ENCODE results near the gene XXYLT1.

Gene XXYLT1

GRCh38 chr3:195025884-195026200, 245.1 kb downstream of the XXYLT1 start:
- TF ChIP-seq EZH2phosphoT487 (conservative IDR thresholded peaks at IDR 0.05; ENCODE audit: low read length) = no peak
- TF ChIP-seq, protein P1, sequence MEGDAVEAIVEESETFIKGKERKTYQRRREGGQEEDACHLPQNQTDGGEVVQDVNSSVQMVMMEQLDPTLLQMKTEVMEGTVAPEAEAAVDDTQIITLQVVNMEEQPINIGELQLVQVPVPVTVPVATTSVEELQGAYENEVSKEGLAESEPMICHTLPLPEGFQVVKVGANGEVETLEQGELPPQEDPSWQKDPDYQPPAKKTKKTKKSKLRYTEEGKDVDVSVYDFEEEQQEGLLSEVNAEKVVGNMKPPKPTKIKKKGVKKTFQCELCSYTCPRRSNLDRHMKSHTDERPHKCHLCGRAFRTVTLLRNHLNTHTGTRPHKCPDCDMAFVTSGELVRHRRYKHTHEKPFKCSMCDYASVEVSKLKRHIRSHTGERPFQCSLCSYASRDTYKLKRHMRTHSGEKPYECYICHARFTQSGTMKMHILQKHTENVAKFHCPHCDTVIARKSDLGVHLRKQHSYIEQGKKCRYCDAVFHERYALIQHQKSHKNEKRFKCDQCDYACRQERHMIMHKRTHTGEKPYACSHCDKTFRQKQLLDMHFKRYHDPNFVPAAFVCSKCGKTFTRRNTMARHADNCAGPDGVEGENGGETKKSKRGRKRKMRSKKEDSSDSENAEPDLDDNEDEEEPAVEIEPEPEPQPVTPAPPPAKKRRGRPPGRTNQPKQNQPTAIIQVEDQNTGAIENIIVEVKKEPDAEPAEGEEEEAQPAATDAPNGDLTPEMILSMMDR (IDR thresholded peaks at IDR 0.05; ENCODE audit: insufficient read depth, low read length, poor library complexity, severe bottlenecking) = no peak
- Histone ChIP-seq H3K27ac (ENCODE audit: low read depth, low read length) (no peak overlapping the region), H3K9ac (ENCODE audit: low read length) (no peak overlapping the region), H3K9me2 (replicated peaks; ENCODE audit: insufficient read depth, low read length) (no peaks in the 10 kb centered on the region), H4K20me1 (ENCODE audit: low read depth, low read length) (no peaks in the 10 kb centered on the region), H3F3A (ENCODE audit: insufficient read depth) (no peaks in the 10 kb centered on the region), H3K27me3 (ENCODE audit: low read length) (no peaks in the 10 kb centered on the region), H2AFZ (ENCODE audit: low read depth, low read length, severe bottlenecking) (no peak overlapping the region), H3K9me3 (ENCODE audit: insufficient read depth, low read length) (no peaks in the 10 kb centered on the region), H3K4me2 (ENCODE audit: low read depth, low read length, poor library complexity, severe bottlenecking) (no peak overlapping the region), H3K36me3 (ENCODE audit: low read length) (no peaks in the 10 kb centered on the region), H3K79me2 (ENCODE audit: insufficient read depth, low read length) (no peaks in the 10 kb centered on the region), H3K4me3 (ENCODE audit: insufficient read depth, low read length, poor library complexity, severe bottlenecking) (no peak overlapping the region)

GRCh38 chr3:195025056-195025883, 245.7 kb downstream of the XXYLT1 start:
- Histone ChIP-seq H3K4me3 (ENCODE audit: insufficient read depth, low read length, poor library complexity, severe bottlenecking) (no peak overlapping the region), H3K27me3 (ENCODE audit: low read length) (no peaks in the 10 kb centered on the region), H3K9me3 (ENCODE audit: insufficient read depth, low read length) (no peaks in the 10 kb centered on the region), H3K4me2 (ENCODE audit: low read depth, low read length, poor library complexity, severe bottlenecking) (no peak overlapping the region), H3K9me2 (replicated peaks; ENCODE audit: insufficient read depth, low read length) (no peaks in the 10 kb centered on the region), H3K79me2 (ENCODE audit: insufficient read depth, low read length) (no peaks in the 10 kb centered on the region), H2AFZ (ENCODE audit: low read depth, low read length, severe bottlenecking) (no peak overlapping the region), H3K27ac (ENCODE audit: low read depth, low read length) (no peak overlapping the region), H3K36me3 (ENCODE audit: low read length) (no peaks in the 10 kb centered on the region), H3F3A (ENCODE audit: insufficient read depth) (no peaks in the 10 kb centered on the region), H4K20me1 (ENCODE audit: low read depth, low read length) (no peaks in the 10 kb centered on the region), H3K9ac (ENCODE audit: low read length) (no peak overlapping the region)
- TF ChIP-seq EZH2phosphoT487 (conservative IDR thresholded peaks at IDR 0.05; ENCODE audit: low read length) = no peak
- TF ChIP-seq, protein P1 (IDR thresholded peaks at IDR 0.05; ENCODE audit: insufficient read depth, low read length, poor library complexity, severe bottlenecking) = no peak

- no peak overlapping the region for H3K4me2 ChIP-seq (ENCODE audit: low read depth, low read length, poor library complexity, severe bottlenecking)
- no peak overlapping the region for H3K4me3 ChIP-seq (ENCODE audit: insufficient read depth, low read length, poor library complexity, severe bottlenecking)
- H3K27ac ChIP-seq (ENCODE audit: low read depth, low read length) = no peak overlapping the region
- H3K9me2 ChIP-seq (replicated peaks; ENCODE audit: insufficient read depth, low read length) = no peaks in the 10 kb centered on the region
- H4K20me1 ChIP-seq (ENCODE audit: low read depth, low read length) = no peaks in the 10 kb centered on the region
- H3F3A ChIP-seq (ENCODE audit: insufficient read depth) = no peaks in the 10 kb centered on the region
- no peaks in the 10 kb centered on the region for H3K79me2 ChIP-seq (ENCODE audit: insufficient read depth, low read length)
- H3K27me3 ChIP-seq (ENCODE audit: low read length) = no peaks in the 10 kb centered on the region
- no peak for TF ChIP-seq EZH2phosphoT487 (conservative IDR thresholded peaks at IDR 0.05; ENCODE audit: low read length)
- TF ChIP-seq, protein P1 (IDR thresholded peaks at IDR 0.05; ENCODE audit: insufficient read depth, low read length, poor library complexity, severe bottlenecking) = no peak
- no peak overlapping the region for H2AFZ ChIP-seq (ENCODE audit: low read depth, low read length, severe bottlenecking)
- H3K9me3 ChIP-seq (ENCODE audit: insufficient read depth, low read length) = no peaks in the 10 kb centered on the region
- no peak overlapping the region for H3K9ac ChIP-seq (ENCODE audit: low read length)
- H3K36me3 ChIP-seq (ENCODE audit: low read length) = no peaks in the 10 kb centered on the region
Measured at GRCh38 chr3:195023989-195024388, 247.0 kb downstream of the XXYLT1 start.

Data from SU-DHL-6 (cell line).